CD4-positive, alpha-beta T cell (primary cell): ENCODE data around the gene LHFPL3. TPM values are rescaled to one million over a fixed set of nuclear protein-coding genes. Genes with fewer than 3 reads are reported as not detected.

Experiments
- ATAC-seq: fragments of 200-7000 bp; cut with Tn5 transposase; one replicate; pipeline ENCODE4 v1.10.0; 2022; ENCODE audit warnings: mild to moderate bottlenecking; ENCODE audit not compliant: poor library complexity
- CTCF ChIA-PET: fragments of 350-600 bp; sonication (Branson Sonifier 250); formaldehyde crosslinking; loops from one replicate; lab custom pipeline; 2021; ENCODE audit warnings: antibody characterized with exemption, inconsistent platforms; lab: Charles Lee
- POLR2A ChIA-PET: fragments of 350-600 bp; sonication (Branson Sonifier 250); formaldehyde crosslinking; loops from one replicate; lab custom pipeline; 2021; ENCODE audit warnings: antibody characterized with exemption, inconsistent platforms; lab: Charles Lee
- DNase-seq, 14 experiments: peaks; one replicate each; pipeline ENCODE4 v3.0.0-alpha.2; 2013 to 2020; ENCODE audit warnings: mixed read lengths in 2 of 14
- H3K27ac ChIP-seq, 2 donors: one replicate each; pipeline versions ENCODE4 v1.5.1 to v1.7.0; 2013; ENCODE audit warnings: low read length in 2 of 2, low read depth in 1 of 2, mild to moderate bottlenecking in 1 of 2
- H3K27me3 ChIP-seq, 2 experiments: 1 replicate in 1 of 2; 2 replicates in 1 of 2; pipeline versions ENCODE4 v1.6.1 to v1.7.0; 2013; ENCODE audit warnings: low read length in 2 of 2, control low read depth in 1 of 2, mild to moderate bottlenecking in 1 of 2, moderate library complexity in 1 of 2; ENCODE audit not compliant: insufficient read depth in 2 of 2, control insufficient read depth in 1 of 2
- H3K36me3 ChIP-seq: one replicate; pipeline ENCODE4 v1.6.1; 2013; ENCODE audit warnings: low read length, control low read depth; ENCODE audit not compliant: insufficient read depth
- H3K4me1 ChIP-seq: one replicate; pipeline ENCODE4 v1.6.1; 2013; ENCODE audit warnings: low read length, control low read depth; ENCODE audit not compliant: insufficient read depth
- H3K4me3 ChIP-seq: one replicate; pipeline ENCODE4 v1.5.1; 2013; ENCODE audit warnings: mild to moderate bottlenecking, low read length, moderate library complexity
- H3K9me3 ChIP-seq, 2 experiments: 1 replicate in 1 of 2; 2 replicates in 1 of 2; pipeline versions ENCODE4 v1.6.1 to v1.7.0; 2013; ENCODE audit warnings: low read length in 2 of 2, mild to moderate bottlenecking in 2 of 2, control low read depth in 1 of 2, moderate library complexity in 1 of 2; ENCODE audit not compliant: control insufficient read depth in 1 of 2, insufficient read depth in 1 of 2
- H3K27ac Mint-ChIP-seq: one replicate; pipeline ENCODE4 v1.8.0; 2020; ENCODE audit warnings: mixed read lengths
- H3K27me3 Mint-ChIP-seq: one replicate; pipeline ENCODE4 v1.8.0; 2021; ENCODE audit warnings: mixed read lengths
- H3K36me3 Mint-ChIP-seq: one replicate; pipeline ENCODE4 v1.8.0; 2021; ENCODE audit warnings: low read depth, mixed read lengths
- H3K4me1 Mint-ChIP-seq: one replicate; pipeline ENCODE4 v1.8.0; 2021; ENCODE audit warnings: low read depth, mixed read lengths
- H3K4me3 Mint-ChIP-seq: one replicate; pipeline ENCODE4 v1.8.0; 2020; ENCODE audit warnings: mild to moderate bottlenecking, mixed read lengths
- H3K9me3 Mint-ChIP-seq: one replicate; pipeline ENCODE4 v1.8.0; 2020; ENCODE audit warnings: mixed read lengths
- intact Hi-C, 2 experiments: fragments of 100-400 bp; cut with DNase I in 1 of 2; cut with micrococcal nuclease in 1 of 2; formaldehyde crosslinking; loops; one replicate each; pipeline versions ENCODE4 v1.15.1 to v1.9.0; 2023 to 2025; cut with DNase I, micrococcal nuclease
- total RNA-seq, 174 experiments: library from RNA in 2 of 174; stranded (reverse) in 2 of 174; gene quantifications; one replicate each; pipeline ENCODE4 v1.2.3 and lab custom pipeline; 2021 to 2026
- TF ChIP-seq, protein P1 (sequence below): fragments of 200-600 bp; IDR thresholded peaks from one replicate; pipeline ENCODE4 v1.8.0; 2022; ENCODE audit warnings: antibody characterized with exemption, mild to moderate bottlenecking

Gene LHFPL3
- total RNA-seq, 2 experiments from 2014 or later: not detected

DNA sequence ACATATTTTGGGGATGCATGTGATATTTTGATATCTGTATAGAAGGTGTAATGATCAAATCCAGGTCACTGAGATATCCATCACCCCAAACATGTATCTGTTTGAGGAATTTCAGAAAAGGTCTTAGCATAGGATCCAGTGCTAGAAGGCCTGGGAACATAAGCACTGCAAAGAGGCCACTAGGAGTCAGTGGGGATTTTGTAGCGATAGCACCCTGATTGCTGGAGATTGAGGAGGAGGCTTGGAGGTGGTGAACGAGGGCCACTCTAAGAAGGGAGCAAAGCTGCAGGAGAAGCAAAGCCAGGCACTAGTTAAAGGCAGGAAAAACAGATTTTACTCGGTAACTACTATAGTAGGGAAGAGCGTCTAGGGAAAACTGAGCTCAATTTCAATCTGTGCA is 324.0 kb downstream of the LHFPL3 start:
- no peaks in the 10 kb centered on the region for H3K9me3 Mint-ChIP-seq
- Histone ChIP-seq H3K4me3 (no peak overlapping the region), H3K9me3 (no peaks in the 10 kb centered on the region), H3K36me3 (no peaks in the 10 kb centered on the region), H3K27ac (no peak overlapping the region), H3K4me1 (no peaks in the 10 kb centered on the region), H3K27me3 (peaks cover 6 to 8% of the 10 kb centered on the region in 2 experiments)
- POLR2A ChIA-PET: no interaction called here
- intact Hi-C loops: no loop called here
- TF ChIP-seq, protein P1, sequence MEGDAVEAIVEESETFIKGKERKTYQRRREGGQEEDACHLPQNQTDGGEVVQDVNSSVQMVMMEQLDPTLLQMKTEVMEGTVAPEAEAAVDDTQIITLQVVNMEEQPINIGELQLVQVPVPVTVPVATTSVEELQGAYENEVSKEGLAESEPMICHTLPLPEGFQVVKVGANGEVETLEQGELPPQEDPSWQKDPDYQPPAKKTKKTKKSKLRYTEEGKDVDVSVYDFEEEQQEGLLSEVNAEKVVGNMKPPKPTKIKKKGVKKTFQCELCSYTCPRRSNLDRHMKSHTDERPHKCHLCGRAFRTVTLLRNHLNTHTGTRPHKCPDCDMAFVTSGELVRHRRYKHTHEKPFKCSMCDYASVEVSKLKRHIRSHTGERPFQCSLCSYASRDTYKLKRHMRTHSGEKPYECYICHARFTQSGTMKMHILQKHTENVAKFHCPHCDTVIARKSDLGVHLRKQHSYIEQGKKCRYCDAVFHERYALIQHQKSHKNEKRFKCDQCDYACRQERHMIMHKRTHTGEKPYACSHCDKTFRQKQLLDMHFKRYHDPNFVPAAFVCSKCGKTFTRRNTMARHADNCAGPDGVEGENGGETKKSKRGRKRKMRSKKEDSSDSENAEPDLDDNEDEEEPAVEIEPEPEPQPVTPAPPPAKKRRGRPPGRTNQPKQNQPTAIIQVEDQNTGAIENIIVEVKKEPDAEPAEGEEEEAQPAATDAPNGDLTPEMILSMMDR: no peak
- no peak overlapping the region for H3K4me3 Mint-ChIP-seq
- no peaks in the 10 kb centered on the region for H3K36me3 Mint-ChIP-seq
- H3K27me3 Mint-ChIP-seq: peaks cover 7% of the 10 kb centered on the region
- DNase-seq: no peak
- H3K4me1 Mint-ChIP-seq: no peaks in the 10 kb centered on the region
- no peak for ATAC-seq
- no peak overlapping the region for H3K27ac Mint-ChIP-seq
- CTCF ChIA-PET: no interaction called here

DNA sequence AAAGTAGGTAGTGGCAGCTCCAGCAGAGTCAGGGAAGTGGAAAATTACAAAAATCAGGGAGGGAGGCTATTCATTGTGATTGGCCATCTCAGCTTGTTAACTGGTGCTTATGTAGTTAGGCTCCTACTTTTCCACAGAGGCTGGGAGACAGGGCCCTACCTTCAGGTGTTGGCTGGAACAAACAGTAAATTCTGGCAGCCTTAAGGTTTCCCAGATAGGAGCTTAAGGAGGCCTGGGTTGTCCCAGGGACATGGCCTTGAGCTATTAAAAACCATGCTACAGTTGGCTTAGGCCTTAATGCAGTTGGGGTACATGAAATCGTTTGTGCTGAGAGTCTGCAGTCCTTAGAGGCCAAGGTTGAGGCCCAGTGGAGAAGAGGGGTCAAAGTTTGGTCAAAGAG is 324.5 kb downstream of the LHFPL3 start:
- peaks cover 6 to 8% of the 10 kb centered on the region in 2 experiments for H3K27me3 ChIP-seq
- Mint-ChIP-seq H3K27ac (no peak overlapping the region), H3K36me3 (no peaks in the 10 kb centered on the region), H3K4me1 (no peaks in the 10 kb centered on the region), H3K27me3 (peaks cover 6% of the 10 kb centered on the region), H3K9me3 (no peaks in the 10 kb centered on the region), H3K4me3 (no peak overlapping the region)
- intact Hi-C loops: no loop called here
- no peak overlapping the region for H3K4me3 ChIP-seq
- H3K9me3 ChIP-seq: no peaks in the 10 kb centered on the region
- ATAC-seq (no peak), DNase-seq (no peak)
- POLR2A ChIA-PET: no interaction called here
- no peaks in the 10 kb centered on the region for H3K4me1 ChIP-seq
- CTCF ChIA-PET: no interaction called here
- H3K36me3 ChIP-seq: no peaks in the 10 kb centered on the region
- TF ChIP-seq, protein P1: no peak
- no peak overlapping the region for H3K27ac ChIP-seq

DNA sequence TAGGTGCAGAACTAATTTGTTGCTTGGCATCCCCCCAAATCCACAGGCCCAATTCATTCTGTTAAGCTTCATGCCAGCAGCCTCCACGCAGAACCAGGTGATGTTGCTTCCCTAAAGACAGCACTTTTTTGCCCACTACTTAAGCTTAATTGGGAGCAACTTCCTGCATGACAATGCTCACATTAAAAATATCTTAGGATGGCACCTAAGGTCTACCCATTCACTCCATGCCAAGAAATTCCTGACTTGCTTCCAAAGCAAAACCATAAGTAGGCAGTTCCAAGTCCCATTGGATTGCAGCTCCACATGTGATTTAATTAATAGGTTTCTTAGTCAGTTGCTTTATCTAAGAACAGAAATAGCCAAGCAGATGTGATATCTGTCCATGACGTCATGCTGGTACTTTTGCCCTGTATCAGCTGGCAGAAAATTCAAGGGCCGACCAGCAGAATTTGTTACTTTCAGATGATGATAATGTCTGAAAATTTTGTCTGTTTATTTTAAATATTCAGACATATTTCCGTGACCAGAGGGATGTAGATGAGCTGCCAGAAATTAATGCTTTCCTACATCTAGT is 325.5 kb downstream of the LHFPL3 start:
- Histone ChIP-seq H3K27me3 (peaks cover under 1 to 5% of the 10 kb centered on the region in 2 experiments), H3K4me1 (no peaks in the 10 kb centered on the region), H3K27ac (no peak overlapping the region), H3K9me3 (no peaks in the 10 kb centered on the region), H3K4me3 (no peak overlapping the region), H3K36me3 (no peaks in the 10 kb centered on the region)
- TF ChIP-seq, protein P1: no peak
- DNase-seq (no peak), ATAC-seq (no peak)
- intact Hi-C loops: no loop called here
- Mint-ChIP-seq H3K9me3 (no peaks in the 10 kb centered on the region), H3K4me1 (no peaks in the 10 kb centered on the region), H3K36me3 (no peaks in the 10 kb centered on the region), H3K27ac (no peak overlapping the region), H3K4me3 (no peak overlapping the region), H3K27me3 (no peaks in the 10 kb centered on the region)
- CTCF ChIA-PET: no interaction called here
- POLR2A ChIA-PET: no interaction called here
